ENCODE measurements around the gene SH3BP5.

DNA sequence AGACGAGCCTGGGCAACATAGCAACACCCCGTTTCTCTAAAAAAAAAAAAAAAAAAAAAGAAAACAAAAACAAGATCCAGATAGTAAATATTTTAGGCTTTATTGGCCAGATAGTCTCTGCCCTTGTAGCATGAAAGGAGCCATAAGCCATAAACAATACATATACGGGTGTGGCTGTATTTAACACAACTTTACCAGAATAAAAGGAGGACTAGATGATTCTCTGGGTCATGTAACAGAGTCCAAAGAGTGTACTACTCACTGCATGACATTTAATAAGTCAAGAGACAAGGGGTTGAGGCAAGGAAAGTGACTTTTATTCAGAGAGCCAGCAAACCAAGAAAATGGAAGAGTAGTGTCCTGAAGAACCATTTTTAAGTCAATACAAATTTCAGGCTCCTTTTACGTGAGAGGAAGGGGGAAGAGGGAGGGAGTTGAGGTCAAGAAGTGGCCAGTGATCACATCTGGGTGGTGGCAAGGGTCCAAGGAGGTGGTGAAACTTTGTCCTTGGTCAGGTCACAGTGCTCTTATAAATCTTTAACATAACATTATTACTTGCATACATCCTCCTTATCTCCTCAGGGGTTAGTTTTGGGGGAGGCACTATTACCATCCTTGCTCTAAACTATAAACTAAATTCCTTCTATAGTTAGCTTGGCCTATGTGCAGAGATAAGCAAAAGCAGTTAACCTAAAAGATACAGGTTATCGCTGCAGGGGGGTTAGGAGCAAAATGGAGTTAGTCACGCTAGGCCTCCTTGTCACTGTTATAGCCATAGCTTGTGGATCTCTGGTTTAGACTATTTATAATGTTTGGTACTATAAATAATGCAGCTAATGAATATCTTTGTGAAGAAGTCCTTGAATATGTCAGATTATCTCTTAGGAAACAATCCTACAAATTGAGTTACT, 48.8 kb upstream of the SH3BP5 start:
- TF ChIP-seq, protein P1, sequence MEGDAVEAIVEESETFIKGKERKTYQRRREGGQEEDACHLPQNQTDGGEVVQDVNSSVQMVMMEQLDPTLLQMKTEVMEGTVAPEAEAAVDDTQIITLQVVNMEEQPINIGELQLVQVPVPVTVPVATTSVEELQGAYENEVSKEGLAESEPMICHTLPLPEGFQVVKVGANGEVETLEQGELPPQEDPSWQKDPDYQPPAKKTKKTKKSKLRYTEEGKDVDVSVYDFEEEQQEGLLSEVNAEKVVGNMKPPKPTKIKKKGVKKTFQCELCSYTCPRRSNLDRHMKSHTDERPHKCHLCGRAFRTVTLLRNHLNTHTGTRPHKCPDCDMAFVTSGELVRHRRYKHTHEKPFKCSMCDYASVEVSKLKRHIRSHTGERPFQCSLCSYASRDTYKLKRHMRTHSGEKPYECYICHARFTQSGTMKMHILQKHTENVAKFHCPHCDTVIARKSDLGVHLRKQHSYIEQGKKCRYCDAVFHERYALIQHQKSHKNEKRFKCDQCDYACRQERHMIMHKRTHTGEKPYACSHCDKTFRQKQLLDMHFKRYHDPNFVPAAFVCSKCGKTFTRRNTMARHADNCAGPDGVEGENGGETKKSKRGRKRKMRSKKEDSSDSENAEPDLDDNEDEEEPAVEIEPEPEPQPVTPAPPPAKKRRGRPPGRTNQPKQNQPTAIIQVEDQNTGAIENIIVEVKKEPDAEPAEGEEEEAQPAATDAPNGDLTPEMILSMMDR (IDR thresholded peaks at IDR 0.05; ENCODE audit: poor library complexity) = no peak
- TF ChIP-seq EZH2 (IDR thresholded peaks at IDR 0.05; ENCODE audit: borderline replicate concordance) = no peak
- no peak for TF ChIP-seq EZH2phosphoT487 (IDR thresholded peaks at IDR 0.05; ENCODE audit: low read depth, severe bottlenecking, unreplicated experiment)

All from hepatocyte (in vitro differentiated cells).